IPS DF 19.7 (cell line): ENCODE results near the gene RAB4B.
"Not testable (repeated sequence)": the region's sequence is repeated elsewhere in the genome, so short reads cannot be mapped to it uniquely, and the experiment has no call there.

Experiments used
- DNase-seq: peaks from one replicate; pipeline ENCODE4 v3.0.0-alpha.2; 2013; ENCODE audit warnings: low read depth, low spot score

RAB4B gene

DNA sequence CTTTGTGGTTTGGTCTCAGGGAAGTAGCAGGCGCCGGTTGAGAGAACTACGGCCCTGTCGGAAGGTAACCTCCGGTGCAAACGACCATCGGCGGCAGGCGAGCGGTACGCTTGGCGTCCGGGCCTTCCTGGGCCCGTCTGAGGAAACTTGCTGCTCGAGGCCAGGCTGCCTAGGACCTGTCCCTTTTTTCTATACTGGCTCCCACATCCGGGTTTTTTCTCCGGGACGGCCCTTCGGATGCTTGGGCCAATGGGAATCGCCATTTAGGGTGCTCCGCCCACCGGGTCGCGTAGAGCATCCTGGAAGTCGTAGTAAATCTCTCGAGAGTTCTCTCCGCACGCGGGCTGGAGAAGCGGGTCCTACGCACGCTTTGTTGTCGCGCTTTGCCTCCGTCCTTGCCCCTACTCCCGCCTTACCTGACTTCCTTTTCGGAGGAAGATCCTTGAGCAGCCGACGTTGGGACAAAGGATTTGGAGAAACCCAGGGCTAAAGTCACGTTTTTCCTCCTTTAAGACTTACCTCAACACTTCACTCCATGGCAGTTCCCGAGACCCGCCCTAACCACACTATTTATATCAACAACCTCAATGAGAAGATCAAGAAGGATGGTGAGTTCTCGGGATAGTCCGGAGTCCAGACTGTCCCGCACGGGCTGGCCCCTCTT is 27.0 kb upstream of the RAB4B start, which contains the start of gene SNRPA:
SNRPA (plus strand) TSS at position 330 of the 664 bp plus-strand sequence; CDS start at position 536, 206 bp downstream.
- peak; percentile 91 for DNase-seq

DNA sequence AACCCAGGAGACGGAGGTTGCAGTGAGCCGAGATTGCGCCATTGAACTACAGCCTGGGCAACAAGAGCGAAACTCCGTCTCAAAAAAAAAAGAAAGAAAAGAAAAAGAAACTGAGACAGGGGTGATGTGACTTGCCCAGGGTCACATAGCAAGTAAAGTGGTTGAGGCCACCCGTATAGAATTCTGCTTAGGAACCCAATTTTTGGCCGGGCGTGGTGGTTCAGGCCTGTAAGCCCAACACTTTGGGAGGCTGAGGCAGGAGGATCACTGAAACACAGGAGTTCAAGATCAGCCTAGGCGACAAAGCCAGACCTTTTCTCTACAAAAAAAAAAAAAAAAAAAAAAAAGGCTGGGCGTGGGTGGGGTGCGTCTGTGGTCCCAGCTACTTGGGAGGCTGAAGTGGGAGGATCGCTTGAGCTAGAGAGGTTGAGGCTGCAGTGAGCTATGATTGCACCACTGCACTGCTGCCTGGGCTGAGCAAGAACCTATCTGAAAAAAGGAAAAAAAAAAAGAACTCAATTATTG is 25.7 kb upstream of the RAB4B start:
- no peak for DNase-seq

DNA sequence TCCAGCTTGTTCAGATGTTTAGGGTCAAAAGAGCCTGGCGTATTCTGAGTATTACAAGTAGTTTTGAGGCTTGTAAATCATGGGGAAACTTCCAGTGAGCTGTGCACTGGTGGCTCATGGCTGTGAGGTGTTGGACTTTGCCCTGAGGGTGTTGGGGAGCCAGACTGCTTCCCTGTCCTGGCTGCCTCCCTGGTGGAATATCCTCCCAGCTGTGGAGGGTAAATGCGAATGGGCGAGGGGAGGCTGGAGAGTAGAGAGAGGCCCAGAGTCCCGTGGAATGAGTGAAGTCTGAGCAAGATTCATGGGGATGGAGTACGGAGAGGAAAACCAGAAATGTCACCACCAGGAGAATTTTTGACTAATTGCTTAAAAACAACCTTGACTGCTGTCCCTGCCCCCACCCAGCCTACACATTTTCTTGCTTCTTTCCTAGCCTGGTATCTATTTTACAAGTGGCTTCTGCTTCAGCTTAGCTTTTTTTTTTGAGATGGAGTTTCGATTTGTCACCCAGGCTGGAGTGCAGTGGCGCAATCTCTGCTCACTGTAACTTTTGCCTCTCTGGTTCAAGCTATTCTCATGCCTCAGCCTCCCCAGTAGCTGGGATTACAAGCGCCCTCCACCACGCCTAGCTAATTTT is 23.3 kb upstream of the RAB4B start:
- no peak for DNase-seq

DNA sequence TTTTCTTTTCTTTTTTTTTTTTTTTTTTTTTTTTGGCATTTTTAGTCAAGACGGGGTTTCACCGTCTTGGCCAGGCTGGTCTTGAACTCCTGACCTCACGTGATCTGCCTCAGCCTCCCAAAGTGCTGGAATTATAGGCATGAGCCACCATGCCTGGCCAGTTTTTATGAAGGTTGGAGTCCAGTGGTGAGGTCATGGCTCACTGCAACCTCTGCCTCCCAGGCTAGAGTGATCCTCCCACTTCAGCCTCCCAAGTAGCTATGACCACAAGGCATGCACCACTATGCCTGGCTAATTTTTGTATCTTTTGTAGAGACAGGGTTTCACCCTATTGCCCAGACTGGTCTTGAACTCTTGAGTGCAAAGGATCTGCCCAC is 22.8 kb upstream of the RAB4B start:
- DNase-seq, result no peak

DNA sequence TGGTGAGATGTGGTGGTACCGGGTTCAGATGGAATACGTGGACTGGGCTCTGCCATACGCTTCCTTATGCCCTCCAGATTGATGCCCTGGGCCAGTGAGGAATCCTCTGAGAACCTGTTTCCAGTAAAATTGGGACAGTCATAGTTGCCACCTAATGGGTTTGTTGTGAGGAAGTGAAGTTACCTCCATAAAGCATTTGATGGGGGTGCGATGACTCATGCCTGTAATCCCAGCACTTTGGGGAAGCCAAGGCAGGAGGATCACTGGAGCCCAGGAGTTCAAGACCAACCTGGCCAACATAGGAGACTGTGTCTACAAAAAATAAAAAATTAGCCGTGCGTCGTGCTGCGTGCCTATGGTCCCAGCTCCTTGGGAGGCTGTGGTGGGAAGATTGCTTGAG is 22.3 kb upstream of the RAB4B start:
- DNase-seq, result no peak

DNA sequence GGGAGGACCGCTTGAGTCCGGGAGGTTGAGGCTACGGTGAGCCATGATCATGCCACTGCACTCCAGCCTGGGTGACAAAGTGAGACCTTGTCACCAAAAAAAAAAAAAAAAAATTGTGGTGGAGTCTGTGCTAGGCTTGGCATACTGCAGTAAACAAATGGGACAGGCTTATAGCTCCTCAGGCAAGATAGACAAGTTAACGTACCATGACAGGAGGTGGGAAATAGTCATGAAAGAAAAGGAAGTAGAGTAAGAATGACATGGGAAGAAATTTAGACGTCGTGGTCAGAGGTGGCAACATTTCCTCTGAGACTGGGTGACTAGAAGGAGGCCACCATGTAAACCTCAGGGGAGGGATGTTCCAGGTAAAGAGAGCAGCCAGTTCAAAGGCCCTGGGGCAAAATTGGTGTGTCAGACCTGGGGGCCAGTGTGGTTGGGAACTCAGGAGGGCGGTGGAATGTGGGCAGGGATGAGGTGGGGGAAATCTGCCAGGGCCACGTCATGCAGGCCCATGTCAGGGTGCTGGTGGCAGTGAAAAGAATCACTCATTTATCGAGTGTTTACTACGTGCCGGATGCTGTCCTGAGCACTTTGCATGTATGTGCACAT is 21.4 kb upstream of the RAB4B start:
- DNase-seq, result no peak

DNA sequence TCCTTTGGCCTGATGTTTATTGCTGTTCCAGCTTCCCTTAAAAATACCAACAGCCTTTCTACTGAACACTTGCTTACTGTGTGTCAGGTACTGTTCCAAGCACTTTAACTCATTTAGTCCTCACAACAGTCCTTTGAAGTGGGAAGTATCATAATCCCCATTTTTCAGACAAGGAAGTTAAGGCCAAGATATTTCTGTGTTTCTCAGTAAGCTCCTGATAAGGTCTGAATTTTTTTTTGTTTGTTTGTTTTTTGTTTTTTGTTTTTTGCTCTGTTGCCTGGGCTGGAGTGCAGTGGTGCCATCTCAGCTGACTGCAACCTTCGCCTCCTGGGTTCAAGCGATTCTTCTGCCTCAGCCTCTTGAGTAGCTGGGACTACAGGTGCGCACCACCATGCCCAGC is 19.6 kb upstream of the RAB4B start:
- DNase-seq, result no peak

DNA sequence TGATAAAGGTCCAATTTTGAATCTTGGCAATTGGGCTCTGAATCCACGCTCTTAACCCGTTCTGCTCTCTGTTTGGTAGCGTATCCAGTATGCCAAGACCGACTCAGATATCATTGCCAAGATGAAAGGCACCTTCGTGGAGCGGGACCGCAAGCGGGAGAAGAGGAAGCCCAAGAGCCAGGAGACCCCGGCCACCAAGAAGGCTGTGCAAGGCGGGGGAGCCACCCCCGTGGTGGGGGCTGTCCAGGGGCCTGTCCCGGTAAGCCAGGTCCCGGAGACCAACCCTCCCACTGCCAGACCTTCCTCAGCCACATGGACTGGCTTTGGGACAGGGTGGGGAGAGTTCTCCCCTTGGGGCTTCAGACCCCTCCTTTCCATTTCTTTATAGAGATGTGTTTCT is 18.7 kb upstream of the RAB4B start:
- no peak for DNase-seq

DNA sequence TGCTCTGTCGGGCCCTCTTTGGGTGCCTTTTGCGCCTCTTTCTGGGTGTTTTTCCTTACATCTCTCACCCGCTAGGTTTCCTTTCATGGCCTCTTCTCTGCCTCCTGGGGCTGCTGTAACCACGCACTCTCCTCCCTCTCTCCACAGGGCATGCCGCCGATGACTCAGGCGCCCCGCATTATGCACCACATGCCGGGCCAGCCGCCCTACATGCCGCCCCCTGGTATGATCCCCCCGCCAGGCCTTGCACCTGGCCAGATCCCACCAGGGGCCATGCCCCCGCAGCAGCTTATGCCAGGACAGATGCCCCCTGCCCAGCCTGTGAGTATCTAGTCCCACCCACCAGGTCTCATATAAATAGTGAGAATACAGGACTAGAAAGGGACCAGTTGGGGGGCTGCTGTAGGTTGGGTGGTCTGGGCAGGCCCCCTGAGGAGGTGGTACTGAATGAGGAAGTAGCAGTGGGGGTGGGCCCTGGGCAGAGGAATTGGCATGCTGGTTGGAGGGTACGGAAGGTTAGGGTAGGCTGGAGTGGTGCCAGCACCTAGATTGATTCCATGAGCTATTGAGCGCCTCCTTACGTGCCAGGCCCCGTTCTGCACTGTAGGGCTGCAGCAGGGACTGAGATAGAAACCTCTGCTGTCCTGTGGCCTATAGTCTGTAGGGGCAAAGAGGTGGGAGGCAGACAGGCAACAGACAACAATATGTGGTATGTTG is 15.1 kb upstream of the RAB4B start:
- DNase-seq, result no peak

DNA sequence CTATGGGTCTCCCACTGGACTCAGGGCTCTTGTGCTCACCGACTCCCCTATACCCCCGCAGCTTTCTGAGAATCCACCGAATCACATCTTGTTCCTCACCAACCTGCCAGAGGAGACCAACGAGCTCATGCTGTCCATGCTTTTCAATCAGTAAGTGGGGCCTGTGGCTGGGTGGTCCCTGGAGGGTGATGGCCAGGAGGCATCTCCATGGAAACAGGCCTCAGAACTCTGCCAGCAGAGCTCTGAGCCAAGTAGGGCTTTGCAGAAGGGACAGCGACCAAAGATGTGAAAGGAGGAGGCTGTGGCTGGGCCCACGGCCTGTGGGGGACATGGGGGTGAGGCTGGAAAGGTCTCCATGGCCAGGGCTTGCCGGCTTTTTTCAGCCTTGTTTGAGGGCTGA is 14.5 kb upstream of the RAB4B start:
- DNase-seq, result no peak

DNA sequence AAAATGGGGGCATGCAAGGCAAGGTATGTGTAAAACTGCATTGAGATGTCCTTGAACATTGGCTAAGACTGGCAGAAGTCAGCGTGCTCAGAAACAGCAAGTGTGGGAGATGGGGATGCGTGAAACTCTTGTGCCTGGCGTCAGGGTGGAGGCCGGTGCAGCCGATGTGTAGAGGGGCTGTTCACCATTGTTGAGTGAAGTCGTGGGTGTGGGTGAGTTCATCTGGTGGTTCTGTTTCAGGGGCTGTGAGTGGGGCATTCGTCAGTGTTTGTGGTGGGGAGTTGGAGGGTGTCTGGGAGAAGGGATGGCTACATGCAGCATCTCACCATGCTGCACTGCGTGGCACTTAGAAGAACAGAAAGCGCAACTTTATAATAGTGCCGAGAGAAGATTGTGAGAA is 14.1 kb upstream of the RAB4B start:
- no peak for DNase-seq

DNA sequence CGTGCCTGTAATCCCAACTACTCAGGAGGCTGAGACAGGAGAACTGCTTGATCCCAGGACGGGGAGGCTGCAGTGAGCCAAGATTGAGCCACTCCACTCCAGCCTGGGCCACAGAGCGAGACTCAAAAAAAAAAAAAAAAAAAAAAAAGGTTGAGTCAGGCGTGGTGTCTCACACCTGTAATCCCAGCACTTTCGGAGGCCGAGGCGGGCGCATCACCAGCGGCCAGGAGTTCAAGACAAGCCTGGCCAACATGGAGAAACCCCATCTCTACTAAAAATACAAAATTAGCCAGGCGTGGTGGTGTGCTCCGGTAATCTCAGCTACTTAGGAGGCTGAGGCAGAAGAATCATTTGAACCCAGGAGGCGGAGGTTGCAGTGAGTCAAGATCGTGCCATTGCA is 11.7 kb upstream of the RAB4B start:
- DNase-seq, result not testable (repeated sequence)

DNA sequence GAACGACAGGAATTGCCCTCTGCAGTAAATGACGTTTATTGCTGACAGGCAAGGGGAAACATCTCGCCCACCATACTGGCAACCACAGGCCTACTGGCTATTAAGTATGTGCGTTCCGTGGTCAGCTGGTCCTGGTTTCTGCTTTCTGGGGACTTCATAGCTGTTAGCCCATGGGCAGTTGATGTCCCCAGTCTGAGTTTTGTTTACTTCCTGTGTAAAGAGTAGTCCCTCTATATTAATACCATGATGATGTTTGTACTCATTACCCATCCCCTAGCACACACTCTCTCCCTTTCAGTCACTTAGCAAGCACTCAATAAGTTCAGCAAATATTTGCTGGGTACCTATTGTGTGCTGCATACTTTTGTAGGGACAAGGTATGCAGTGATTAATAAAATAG is 9.2 kb upstream of the RAB4B start:
- DNase-seq, result no peak

DNA sequence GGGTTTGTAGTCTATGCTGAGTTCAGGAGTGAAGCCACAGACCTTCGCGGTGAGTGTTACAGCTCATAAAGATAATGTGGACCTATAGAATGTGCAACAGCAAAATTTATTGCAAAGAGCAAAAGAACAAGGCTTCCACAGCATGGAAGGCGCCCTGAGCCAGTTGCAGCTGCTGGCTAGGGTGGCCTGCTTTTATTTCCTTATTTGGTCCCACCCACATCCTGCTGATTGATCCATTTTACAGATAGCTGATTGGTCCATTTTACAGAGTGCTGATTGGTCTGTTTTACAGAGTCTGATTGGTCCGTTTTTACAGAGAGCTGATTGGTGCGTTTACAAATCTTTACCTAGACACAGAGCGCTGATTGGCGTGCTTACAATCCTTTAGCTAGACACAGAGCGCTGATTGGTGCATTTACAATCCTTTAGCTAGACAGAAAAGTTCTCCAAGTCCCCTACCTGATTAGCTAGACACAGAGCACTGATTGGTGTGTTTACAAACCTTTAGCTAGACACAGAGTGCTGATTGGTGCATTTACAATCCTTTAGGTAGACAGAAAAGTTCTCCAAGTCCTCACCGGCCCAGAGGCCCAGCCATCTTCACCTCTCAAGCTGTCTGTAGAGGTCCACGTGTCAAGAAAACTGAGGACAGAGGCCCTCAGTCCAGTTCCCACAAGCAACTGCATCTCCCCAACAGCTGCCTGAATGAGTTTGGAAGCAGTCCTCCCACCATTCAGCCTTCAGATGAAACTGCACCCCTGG is 6.8 kb upstream of the RAB4B start:
- not testable (repeated sequence) for DNase-seq

DNA sequence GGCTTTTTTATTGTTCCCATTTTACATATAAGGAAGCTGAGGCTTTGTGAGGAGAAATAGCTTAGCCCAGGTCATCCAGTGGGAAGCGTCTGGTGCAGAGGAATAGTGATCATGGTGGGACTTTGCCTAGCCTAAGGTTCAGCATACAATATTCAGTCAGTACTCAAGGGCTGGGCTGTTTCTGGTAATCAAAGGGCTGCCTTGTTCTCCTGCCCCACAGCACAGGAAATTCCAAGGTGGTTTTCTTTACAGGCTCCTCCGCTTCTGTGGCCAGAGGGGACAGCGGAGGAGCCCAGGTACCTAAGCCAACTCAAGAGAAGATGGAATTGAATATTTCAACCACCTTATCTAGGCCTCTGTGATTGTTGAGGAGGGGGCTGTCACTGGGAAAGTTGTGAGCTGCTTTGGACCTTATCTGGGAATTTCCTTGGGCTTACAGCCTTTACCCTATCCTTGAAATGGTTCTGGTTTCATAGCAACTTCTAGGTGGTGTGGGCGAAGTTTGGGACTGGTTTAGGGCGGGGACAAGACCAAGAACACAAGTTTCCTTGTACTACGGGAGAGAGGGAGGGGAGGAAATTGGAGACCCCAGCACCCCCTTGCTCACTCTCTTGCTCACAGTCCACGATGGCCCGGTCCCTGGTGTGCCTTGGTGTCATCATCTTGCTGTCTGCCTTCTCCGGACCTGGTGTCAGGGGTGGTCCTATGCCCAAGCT is 3.0 kb upstream of the RAB4B start, which contains the start of gene MIA:
MIA (plus strand) TSS at position 606 of the 716 bp plus-strand sequence; CDS start at position 628, 22 bp downstream.
- no peak for DNase-seq

DNA sequence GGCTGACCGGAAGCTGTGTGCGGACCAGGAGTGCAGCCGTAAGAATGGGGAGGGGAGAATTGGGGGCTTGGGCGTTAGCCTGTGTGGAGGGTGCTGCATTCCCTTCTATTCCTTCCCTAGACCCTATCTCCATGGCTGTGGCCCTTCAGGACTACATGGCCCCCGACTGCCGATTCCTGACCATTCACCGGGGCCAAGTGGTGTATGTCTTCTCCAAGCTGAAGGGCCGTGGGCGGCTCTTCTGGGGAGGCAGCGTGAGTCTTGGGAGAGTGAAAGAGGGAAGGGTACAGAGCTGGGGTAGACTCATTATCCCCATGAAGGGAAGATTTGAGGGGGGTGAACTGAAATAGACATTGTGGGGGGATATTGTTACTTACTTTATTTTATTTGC is 2.4 kb upstream of the RAB4B start:
- no peak for DNase-seq

DNA sequence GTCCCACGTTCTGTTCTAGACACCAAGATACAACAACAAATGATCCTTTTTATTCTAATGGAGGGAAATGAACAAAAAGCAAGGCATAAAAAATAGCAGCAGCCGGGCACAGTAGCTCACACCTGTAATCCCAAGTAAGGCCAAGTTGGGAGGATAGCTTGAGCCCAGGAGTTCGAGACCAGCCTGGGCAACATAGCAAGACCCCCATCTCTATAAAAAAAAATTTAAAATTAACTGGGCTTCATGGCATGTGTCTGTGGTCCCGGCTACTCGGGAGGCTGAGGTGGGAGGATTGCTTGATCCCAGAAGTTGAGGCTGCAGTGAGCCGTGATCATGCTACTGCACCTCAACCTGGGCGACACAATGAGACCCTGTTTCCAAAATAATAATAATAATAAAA is 1.7 kb upstream of the RAB4B start:
- DNase-seq, result no peak

DNA sequence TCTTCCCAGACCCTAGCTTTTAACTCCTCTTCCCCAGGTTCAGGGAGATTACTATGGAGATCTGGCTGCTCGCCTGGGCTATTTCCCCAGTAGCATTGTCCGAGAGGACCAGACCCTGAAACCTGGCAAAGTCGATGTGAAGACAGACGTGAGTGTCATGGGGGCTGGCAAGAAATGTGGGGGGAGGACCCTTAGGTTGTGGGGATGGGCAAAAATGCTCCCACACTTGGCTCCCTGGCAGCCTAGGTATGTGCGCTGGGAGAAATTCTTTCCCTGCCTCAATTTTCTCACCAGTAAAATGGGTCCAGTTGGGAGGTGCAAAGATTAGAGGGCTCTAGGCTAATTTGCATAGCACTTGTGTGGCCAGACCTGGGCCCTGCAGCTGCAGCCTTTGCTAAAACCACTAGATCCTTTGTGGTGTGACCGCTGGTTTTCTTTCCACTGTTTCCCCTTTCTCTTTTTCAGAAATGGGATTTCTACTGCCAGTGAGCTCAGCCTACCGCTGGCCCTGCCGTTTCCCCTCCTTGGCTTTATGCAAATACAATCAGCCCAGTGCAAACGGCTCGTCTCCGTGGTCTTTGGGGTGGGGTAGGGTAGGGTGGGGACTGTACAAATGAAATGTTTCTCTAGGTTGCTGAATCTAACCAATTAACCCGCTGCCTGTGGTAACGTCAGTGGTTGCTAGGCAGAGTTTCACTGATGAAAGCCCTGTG is 959 bp upstream of the RAB4B start:
- peak; percentile 89 for DNase-seq

DNA sequence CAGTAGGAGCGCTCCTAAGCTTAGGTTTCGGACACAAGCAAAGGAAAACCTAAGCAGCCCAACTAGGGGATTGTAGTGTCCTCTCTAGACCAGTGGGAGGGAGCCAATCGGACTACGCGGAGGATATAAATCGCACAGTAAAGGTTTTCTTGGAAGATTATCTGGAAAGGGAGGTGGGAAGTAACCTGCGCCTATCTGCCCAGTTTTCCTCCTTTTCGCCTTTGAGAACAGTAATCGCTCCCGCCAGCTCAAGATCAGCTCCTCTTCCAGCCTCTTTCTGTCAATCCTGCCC is 456 bp upstream of the RAB4B start:
- DNase-seq, result no peak

DNA sequence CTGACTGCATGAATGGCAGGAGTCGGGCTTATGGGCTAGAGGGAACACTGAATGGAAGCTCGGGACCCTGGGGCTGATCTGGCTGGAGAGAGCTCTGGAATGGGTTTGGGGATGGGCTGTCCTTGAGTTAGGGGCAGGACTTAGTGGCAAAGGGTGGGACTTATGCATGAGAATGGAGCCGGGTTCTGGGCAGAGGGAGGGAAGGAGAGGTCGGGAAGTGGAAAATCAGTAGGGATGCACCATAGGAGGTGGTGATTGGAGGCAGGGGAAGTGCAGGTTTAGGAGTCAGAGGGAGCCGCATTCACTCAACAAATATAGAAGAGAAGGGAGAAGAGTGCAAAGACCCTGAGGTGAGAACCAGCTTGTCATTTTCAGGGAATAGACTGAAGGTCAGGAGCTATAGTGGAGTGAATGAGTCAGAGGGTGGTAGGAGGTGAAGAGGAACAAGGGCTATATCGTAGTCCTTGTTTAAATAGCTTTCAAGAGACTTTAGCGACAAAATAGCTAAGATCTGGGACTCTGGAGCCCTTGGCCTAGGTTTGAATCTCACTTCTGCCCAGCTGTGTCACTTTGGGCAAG is 748 bp downstream of the RAB4B start:
- peak; percentile 97 for DNase-seq
